ENCODE measurements around the gene PROB1. TPM values are rescaled to one million over a fixed set of nuclear protein-coding genes. Genes with fewer than 3 reads are reported as not detected.

PROB1 gene, protein sequence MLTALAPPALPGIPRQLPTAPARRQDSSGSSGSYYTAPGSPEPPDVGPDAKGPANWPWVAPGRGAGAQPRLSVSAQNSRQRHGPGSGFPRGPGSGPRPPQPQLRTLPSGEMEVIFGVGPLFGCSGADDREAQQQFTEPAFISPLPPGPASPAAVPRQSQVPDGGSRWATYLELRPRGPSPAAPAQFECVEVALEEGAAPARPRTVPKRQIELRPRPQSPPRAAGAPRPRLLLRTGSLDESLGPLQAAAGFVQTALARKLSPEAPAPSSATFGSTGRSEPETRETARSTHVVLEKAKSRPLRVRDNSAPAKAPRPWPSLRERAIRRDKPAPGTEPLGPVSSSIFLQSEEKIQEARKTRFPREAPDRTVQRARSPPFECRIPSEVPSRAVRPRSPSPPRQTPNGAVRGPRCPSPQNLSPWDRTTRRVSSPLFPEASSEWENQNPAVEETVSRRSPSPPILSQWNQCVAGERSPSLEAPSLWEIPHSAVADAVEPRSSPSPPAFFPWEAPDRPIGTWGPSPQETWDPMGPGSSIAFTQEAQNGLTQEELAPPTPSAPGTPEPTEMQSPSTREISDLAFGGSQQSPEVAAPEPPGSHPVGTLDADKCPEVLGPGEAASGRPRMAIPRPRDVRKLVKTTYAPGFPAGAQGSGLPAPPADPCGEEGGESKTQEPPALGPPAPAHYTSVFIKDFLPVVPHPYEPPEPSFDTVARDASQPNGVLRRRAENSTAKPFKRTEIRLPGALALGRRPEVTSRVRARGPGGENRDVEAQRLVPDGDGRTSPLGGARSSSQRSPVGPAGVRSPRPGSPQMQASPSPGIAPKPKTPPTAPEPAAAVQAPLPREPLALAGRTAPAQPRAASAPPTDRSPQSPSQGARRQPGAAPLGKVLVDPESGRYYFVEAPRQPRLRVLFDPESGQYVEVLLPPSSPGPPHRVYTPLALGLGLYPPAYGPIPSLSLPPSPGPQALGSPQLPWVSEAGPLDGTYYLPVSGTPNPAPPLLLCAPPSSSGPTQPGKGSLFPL
- total RNA-seq = 3.1 and 3.4 TPM in 2 replicates

DNA sequence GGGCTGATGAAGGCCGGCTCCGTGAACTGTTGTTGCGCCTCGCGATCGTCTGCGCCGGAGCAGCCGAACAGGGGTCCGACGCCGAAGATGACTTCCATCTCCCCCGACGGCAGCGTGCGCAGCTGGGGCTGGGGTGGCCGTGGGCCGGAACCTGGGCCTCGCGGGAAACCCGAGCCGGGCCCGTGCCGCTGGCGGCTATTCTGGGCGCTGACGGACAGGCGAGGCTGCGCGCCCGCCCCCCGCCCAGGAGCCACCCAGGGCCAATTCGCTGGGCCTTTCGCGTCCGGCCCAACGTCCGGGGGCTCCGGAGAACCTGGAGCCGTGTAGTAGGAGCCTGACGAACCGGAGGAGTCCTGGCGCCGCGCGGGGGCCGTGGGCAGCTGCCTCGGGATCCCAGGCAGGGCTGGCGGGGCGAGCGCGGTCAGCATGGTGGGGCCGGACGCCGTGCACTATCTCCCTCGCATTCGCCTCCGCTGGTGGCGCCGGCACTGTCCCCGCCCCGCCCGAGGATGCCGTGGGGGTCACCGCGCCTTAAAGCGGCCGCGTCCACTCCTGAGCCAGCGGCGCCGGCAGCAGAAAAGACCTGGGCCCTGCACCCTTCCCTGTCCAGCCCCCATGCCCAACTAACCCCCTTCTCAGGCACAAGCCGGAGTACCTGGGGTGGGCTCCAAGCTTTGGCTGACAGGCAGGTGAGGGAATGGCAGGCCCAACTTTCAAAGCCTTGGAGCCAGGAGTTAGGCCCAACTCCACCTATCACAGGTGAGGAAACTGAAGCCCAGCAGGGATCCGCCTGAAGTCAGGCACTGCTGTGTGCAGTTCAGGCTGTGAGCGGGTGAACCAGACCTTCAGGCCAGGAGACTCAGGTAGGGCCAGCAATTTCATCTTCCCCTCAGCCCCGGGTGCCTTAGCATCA, at the start of gene PROB1:
Gene PROB1, minus strand, starts transcription at position 451 of the 913 bp plus-strand sequence. Its CDS starts 23 bp downstream, at position 428.

DNA sequence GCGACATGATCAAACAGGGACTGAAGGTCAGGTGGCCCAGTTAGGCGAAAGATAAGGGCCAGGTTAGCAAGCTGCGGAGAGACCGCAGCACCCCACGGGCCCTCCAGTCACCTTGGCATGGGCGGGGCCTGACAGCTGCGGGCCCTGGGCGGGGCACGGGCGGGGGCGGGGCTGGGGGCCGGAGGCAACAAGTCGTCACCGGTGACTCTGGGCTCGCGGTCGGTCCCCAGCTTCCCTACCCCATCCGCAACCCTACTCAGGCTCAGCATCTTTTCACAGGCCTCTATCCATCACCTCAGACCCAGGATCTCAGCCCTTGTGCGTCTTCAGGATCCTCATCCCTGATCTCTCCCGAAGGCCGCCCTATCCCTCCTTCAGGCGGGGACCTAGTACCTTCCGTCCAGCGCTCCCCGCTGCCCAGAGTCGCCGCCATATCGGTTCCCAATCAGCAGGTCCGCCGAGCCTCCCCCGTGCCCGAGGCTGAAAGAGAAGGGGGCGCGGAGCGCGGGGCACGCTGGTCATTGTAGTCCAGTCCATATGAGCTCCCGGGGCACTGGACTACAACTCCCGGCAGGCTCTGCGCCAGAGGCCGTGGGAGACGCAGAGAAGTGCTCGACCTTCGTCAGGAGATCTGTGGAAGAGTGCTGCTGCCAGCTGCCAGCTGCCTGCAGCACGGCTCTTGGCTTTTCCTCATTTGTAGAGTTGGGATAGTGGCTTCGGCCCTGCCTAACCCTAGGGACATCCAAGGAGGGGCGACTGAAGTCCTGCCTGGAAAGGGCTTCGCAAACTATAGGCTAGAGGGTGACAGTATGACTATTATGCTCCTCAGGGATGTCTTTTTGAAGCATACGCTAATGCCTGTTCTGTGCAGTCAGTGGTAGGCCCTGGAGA, 44.4 kb upstream of the PROB1 start, which contains the start of gene DNAJC18:
Gene DNAJC18, minus strand, starts transcription at position 513 of the 891 bp plus-strand sequence. Its CDS starts 80 bp downstream, at position 433.

DNA sequence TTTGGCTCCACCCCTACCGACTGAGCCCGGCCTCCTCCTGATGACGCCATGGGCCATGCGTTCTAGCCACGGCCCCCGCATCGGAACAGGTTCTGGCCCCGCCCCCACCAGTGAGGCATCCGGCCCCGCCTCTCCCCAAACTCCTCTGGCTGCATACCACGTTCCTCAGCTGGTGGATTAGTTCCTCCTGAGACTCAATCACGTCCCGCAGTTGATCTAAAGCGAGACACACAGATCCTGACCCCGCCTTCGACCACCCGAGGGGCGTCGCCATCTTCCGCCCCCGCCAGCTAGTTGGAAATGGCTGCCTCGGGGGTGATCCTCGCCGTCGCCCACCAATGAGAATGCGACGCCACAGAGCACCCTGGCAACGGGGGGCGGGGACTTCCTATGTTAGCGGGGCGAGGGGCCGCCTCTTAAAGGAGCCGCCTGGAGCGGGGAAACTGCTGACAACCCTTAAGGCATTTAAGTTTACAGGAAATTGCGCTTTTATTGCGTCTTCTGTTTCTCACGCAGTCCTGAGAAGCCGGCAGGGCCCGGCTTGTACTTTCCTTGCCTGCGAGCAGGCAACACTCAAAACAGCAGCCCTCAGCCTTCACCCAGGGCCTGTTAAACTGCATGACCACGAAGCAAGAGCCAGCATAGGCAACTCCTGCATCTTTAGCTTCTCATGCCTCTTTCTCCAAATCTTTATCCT, 9.0 kb upstream of the PROB1 start, which contains the start of gene SPATA24:
Gene SPATA24, minus strand, starts transcription at position 303 of the 697 bp plus-strand sequence. Its CDS starts 29 bp downstream, at position 274.

DNA sequence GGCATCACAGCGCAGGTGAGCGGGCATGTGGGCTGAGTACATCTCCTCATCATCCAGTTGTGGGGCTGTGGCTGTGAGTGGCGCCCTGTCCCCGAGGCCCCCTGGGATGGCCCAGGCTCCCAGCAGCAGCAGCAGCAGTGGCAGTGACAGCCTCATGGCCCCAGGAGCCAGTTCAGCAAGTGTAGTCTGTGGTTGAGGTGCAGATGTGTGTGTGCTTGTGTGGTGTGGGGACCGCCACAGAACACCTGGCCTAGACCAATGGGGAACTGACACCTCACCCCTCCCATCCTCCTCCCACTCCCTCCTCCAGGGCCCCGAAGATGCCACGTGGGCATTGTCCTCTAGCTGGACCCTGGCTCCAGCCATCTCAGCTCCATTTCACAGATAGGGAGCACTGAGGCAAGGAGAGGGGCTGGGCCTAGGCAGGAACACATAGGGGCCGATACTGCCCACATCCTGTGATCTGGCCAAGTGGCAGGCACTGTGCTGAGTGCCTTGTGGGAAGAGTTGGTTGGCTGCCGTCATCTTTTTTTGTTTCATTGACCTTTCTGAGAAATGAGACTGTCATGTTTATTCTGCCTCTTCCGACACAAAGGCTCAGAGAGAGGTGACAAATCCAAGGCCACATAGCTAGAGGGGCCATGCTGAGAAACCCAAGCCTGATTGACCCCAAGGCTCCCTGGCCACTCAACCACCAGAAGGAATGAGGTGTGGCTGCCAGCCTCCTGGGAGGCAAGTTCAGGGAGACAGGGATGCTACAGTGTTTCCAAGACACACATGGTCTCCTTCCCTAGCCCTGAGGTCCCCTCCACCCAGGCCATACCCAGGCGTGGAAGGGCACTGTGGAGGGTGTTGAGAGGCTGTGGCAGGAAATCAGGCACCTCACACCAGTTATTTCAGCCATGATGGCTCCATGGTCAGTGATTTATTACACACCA, 4.9 kb downstream of the PROB1 start, which contains the start of gene MZB1:
Gene MZB1, minus strand, starts transcription at position 213 of the 938 bp plus-strand sequence. Its CDS starts 57 bp downstream, at position 156.

DNA sequence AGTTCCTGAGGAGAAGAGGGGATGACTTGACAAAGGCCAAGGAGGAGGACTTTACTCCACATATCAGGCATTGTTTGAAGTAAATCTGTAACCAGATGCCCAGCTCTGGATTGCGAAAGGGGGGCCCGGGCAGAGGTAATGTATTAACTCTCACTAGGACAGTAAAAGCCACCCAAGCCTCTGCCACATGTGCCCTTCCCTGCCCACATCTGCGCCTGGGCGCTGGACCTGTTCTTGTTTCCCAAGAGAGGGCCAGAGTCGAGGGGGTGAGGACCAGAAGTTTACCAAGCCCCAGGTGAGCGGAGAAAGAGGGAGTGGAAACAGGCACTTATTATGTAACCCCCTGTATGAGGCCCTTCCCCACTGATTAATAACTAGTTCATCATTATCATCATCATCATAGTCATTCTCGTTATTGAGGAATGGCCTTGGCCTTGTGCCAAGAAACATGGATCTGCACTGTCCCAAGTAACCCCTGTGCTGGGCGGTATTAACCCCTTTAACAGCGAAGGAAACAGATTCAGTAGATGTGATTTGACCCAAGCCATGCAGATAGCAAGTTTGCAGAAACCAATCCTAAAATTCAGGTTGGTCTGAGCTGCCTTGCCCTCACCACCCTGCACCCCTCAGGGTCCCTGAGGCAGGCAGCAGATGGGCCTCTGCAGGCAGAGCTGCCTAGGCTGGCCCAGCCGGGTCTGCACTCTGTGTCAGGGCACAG, 11.5 kb downstream of the PROB1 start, which contains the start of gene SLC23A1:
Gene SLC23A1, minus strand, starts transcription at position 23 of the 718 bp plus-strand sequence. CDS start 44 bp downstream, outside the sequence.

DNA sequence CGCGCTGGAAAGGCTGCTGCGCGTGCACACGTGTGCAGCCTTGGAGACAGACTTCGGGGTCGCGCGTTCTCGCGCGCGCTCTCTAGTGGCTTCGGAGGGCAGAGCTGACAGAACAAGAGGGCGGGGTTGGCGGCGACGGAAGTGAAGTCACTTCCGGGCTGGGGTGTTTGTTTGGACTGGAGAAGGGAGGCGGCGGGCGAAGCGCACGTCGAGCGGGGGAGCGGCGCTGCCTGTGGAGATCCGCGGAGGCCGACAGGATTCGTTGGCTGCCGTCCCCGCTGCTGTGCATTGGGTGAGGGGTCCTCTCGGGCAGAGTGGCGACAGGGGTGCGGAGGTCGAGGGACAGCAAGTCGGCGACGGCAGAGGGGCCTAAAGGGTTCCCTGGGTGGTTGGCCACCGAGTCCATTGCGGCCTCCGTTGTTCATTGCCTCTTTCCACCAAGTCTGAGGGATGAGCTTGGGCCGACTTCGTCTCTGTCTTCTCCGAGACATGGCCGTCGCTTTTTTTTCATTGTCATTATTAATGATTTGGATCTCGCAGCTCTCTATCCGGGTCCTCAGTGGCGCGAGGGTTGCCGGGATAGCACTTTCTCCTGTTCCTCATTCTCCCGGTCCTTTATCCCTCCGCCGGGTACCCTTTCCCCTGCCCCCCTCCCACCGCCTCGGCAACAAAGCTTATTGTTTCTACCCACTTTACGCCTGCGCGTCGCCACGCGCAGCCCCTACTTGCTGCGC, 53.0 kb downstream of the PROB1 start, which contains the start of gene PAIP2:
Gene PAIP2, plus strand, starts transcription at position 166 of the 734 bp plus-strand sequence. CDS start 21,931 bp downstream, outside the sequence.

Other genes with a start within 250 kb of the PROB1 start
- gene SIL1, start 196.7 kb downstream of the PROB1 start, total RNA-seq = 37.3 and 51.0 TPM in 2 replicates
- 178 and 179 TPM in 2 replicates for gene MATR3, start 101.4 kb downstream of the PROB1 start, total RNA-seq
- gene PAIP2, start 53.2 kb downstream of the PROB1 start, total RNA-seq = 30.9 and 34.1 TPM in 2 replicates
- 0.38 TPM in 1 of 2 replicates, not detected in the other for gene SLC23A1, start 11.8 kb downstream of the PROB1 start, total RNA-seq
- gene MZB1, start 5.2 kb downstream of the PROB1 start, total RNA-seq = not detected in 2 replicates
- 3.4 and 3.6 TPM in 2 replicates for gene SPATA24, start 9.0 kb upstream of the PROB1 start, total RNA-seq
- 8.0 and 10.5 TPM in 2 replicates for gene DNAJC18, start 44.4 kb upstream of the PROB1 start, total RNA-seq
- 0.65 TPM in 1 of 2 replicates, not detected in the other for gene ECSCR, start 67.6 kb upstream of the PROB1 start, total RNA-seq
- under 0.01 TPM in 1 of 2 replicates, not detected in the other for gene SMIM33, start 75.9 kb upstream of the PROB1 start, total RNA-seq
- gene STING1, start 87.7 kb upstream of the PROB1 start, total RNA-seq = 37.8 and 60.0 TPM in 2 replicates
- gene UBE2D2, start 166.2 kb upstream of the PROB1 start, total RNA-seq = 130 and 163 TPM in 2 replicates